ENCODE data around the gene DLX5.

DLX5 gene

GRCh38 chr7:97009753-97010732, 14.6 kb downstream of the DLX5 start:
- no peaks in the 10 kb centered on the region for H3K79me1 ChIP-seq (ENCODE audit: low read depth, low read length)
- H3K4me1 ChIP-seq (ENCODE audit: control insufficient read depth in 2 of 2, insufficient read depth in 1 of 2, low read depth in 1 of 2, low read length in 2 of 2), result peaks cover 0 to 7% of the 10 kb centered on the region in 2 donors
- H2BK120ac ChIP-seq (ENCODE audit: low read depth, low read length), result no peak overlapping the region
- H2BK15ac ChIP-seq (ENCODE audit: low read length), result no peak overlapping the region
- H3K36me3 ChIP-seq (replicated peaks in 1 of 2; ENCODE audit: control insufficient read depth in 2 of 2, insufficient read depth in 2 of 2, low read length in 2 of 2), result no peaks in the 10 kb centered on the region
- H2BK5ac ChIP-seq (ENCODE audit: low read length), result no peak overlapping the region
- H4K91ac ChIP-seq (ENCODE audit: low read depth, low read length, poor library complexity), result no peak overlapping the region
- H3K9ac ChIP-seq (ENCODE audit: low read depth, low read length, poor library complexity), result no peak overlapping the region
- DNase-seq (ENCODE audit: low spot score), result peak; percentile 14
- no peak overlapping the region for H2AK5ac ChIP-seq (ENCODE audit: low read depth, low read length)
- H3K9me3 ChIP-seq (replicated peaks in 1 of 2; ENCODE audit: control insufficient read depth in 2 of 2, insufficient read depth in 1 of 2, low read depth in 1 of 2, low read length in 2 of 2), result peaks cover 0 to 3% of the 10 kb centered on the region in 2 donors
- H3K23ac ChIP-seq (ENCODE audit: low read depth, low read length, poor library complexity), result no peak overlapping the region
- H3K4me2 ChIP-seq (ENCODE audit: insufficient read depth, low read length, poor library complexity, severe bottlenecking), result no peak overlapping the region
- no peak overlapping the region for H3K4ac ChIP-seq (ENCODE audit: low read length)
- H4K8ac ChIP-seq (ENCODE audit: low read depth, low read length), result no peak overlapping the region
- H3K4me3 ChIP-seq (ENCODE audit: low read length in 2 of 2), result no peak overlapping the region
- no peak overlapping the region for H3K14ac ChIP-seq (ENCODE audit: low read length)
- H3K27ac ChIP-seq (replicated peaks; ENCODE audit: low read length), result no peak overlapping the region
- H3K27me3 ChIP-seq (ENCODE audit: control insufficient read depth in 3 of 3, insufficient read depth in 3 of 3, low read depth in 1 of 3, low read length in 3 of 3), result peaks cover 23 to 92% (median 83%) of the 10 kb centered on the region in 3 experiments
- H3K18ac ChIP-seq (ENCODE audit: low read length), result no peak overlapping the region
- no peak overlapping the region for H2AFZ ChIP-seq (ENCODE audit: low read length)
- WGBS, 2 donors (ENCODE audit: extremely low coverage in 2 of 2, insufficient read length in 2 of 2, insufficient replicate concordance in 1 of 2), result no CpG with 5 or more reads among the region's 18 CpGs
- H2BK12ac ChIP-seq (ENCODE audit: low read length), result no peak overlapping the region

- Histone ChIP-seq H3K27ac (replicated peaks; ENCODE audit: low read length) (no peak overlapping the region), H3K18ac (ENCODE audit: low read length) (no peak overlapping the region), H3K4me1 (ENCODE audit: control insufficient read depth in 2 of 2, insufficient read depth in 1 of 2, low read depth in 1 of 2, low read length in 2 of 2) (peaks cover 0 to 8% of the 10 kb centered on the region in 2 donors), H4K91ac (ENCODE audit: low read depth, low read length, poor library complexity) (no peak overlapping the region), H2AK5ac (ENCODE audit: low read depth, low read length) (no peak overlapping the region), H3K27me3 (ENCODE audit: control insufficient read depth in 3 of 3, insufficient read depth in 3 of 3, low read depth in 1 of 3, low read length in 3 of 3) (peaks cover 27 to 92% (median 80%) of the 10 kb centered on the region in 3 experiments), H3K9me3 (replicated peaks in 1 of 2; ENCODE audit: control insufficient read depth in 2 of 2, insufficient read depth in 1 of 2, low read depth in 1 of 2, low read length in 2 of 2) (peaks cover 0 to 3% of the 10 kb centered on the region in 2 donors), H3K23ac (ENCODE audit: low read depth, low read length, poor library complexity) (no peak overlapping the region), H3K4me3 (ENCODE audit: low read length in 2 of 2) (no peak overlapping the region), H3K9ac (ENCODE audit: low read depth, low read length, poor library complexity) (no peak overlapping the region), H3K14ac (ENCODE audit: low read length) (no peak overlapping the region), H2BK5ac (ENCODE audit: low read length) (no peak overlapping the region), H3K36me3 (replicated peaks in 1 of 2; ENCODE audit: control insufficient read depth in 2 of 2, insufficient read depth in 2 of 2, low read length in 2 of 2) (no peaks in the 10 kb centered on the region), H3K4ac (ENCODE audit: low read length) (no peak overlapping the region), H3K79me1 (ENCODE audit: low read depth, low read length) (no peaks in the 10 kb centered on the region), H4K8ac (ENCODE audit: low read depth, low read length) (no peak overlapping the region), H2AFZ (ENCODE audit: low read length) (no peak overlapping the region), H2BK120ac (ENCODE audit: low read depth, low read length) (no peak overlapping the region), H3K4me2 (ENCODE audit: insufficient read depth, low read length, poor library complexity, severe bottlenecking) (no peak overlapping the region), H2BK15ac (ENCODE audit: low read length) (no peak overlapping the region), H2BK12ac (ENCODE audit: low read length) (no peak overlapping the region)
- no peak for DNase-seq (ENCODE audit: low spot score)
- WGBS, 2 donors (ENCODE audit: extremely low coverage in 2 of 2, insufficient read length in 2 of 2, insufficient replicate concordance in 1 of 2), result no CpG with 5 or more reads among the region's 3 CpGs
Observed at GRCh38 chr7:97008275-97008917, 16.2 kb downstream of the DLX5 start.

DNA sequence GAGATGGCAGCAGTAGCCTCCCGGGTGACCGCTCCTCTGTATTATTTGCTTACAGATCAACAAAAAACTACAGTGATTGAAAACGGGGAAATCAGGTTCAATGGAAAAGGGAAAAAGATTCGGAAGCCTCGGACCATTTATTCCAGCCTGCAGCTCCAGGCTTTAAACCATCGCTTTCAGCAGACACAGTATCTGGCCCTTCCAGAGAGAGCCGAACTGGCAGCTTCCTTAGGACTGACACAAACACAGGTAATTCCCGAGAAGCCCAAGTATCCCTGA, 17.1 kb downstream of the DLX5 start:
- no peak for DNase-seq (ENCODE audit: low spot score)
- H2AK5ac ChIP-seq (ENCODE audit: low read depth, low read length), result no peak overlapping the region
- H4K8ac ChIP-seq (ENCODE audit: low read depth, low read length), result no peak overlapping the region
- no peak overlapping the region for H3K9ac ChIP-seq (ENCODE audit: low read depth, low read length, poor library complexity)
- no peak overlapping the region for H2BK120ac ChIP-seq (ENCODE audit: low read depth, low read length)
- H2BK12ac ChIP-seq (ENCODE audit: low read length), result no peak overlapping the region
- no peak overlapping the region for H4K91ac ChIP-seq (ENCODE audit: low read depth, low read length, poor library complexity)
- no peaks in the 10 kb centered on the region for H3K79me1 ChIP-seq (ENCODE audit: low read depth, low read length)
- H3K27ac ChIP-seq (replicated peaks; ENCODE audit: low read length), result no peak overlapping the region
- H3K4ac ChIP-seq (ENCODE audit: low read length), result no peak overlapping the region
- no peak overlapping the region for H2BK5ac ChIP-seq (ENCODE audit: low read length)
- peaks cover 0 to 3% of the 10 kb centered on the region in 2 donors for H3K9me3 ChIP-seq (replicated peaks in 1 of 2; ENCODE audit: control insufficient read depth in 2 of 2, insufficient read depth in 1 of 2, low read depth in 1 of 2, low read length in 2 of 2)
- H3K4me3 ChIP-seq (ENCODE audit: low read length in 2 of 2), result no peak overlapping the region
- no peak overlapping the region for H3K23ac ChIP-seq (ENCODE audit: low read depth, low read length, poor library complexity)
- H3K14ac ChIP-seq (ENCODE audit: low read length), result peak overlapping the region; percentile 65
- peaks cover 33 to 92% (median 80%) of the 10 kb centered on the region in 3 experiments for H3K27me3 ChIP-seq (ENCODE audit: control insufficient read depth in 3 of 3, insufficient read depth in 3 of 3, low read depth in 1 of 3, low read length in 3 of 3)
- H2BK15ac ChIP-seq (ENCODE audit: low read length), result no peak overlapping the region
- no peak overlapping the region for H3K18ac ChIP-seq (ENCODE audit: low read length)
- peaks cover 0 to 8% of the 10 kb centered on the region in 2 donors for H3K4me1 ChIP-seq (ENCODE audit: control insufficient read depth in 2 of 2, insufficient read depth in 1 of 2, low read depth in 1 of 2, low read length in 2 of 2)
- no CpG with 5 or more reads among the region's 8 CpGs for WGBS, 2 donors (ENCODE audit: extremely low coverage in 2 of 2, insufficient read length in 2 of 2, insufficient replicate concordance in 1 of 2)
- no peak overlapping the region for H2AFZ ChIP-seq (ENCODE audit: low read length)
- H3K36me3 ChIP-seq (replicated peaks in 1 of 2; ENCODE audit: control insufficient read depth in 2 of 2, insufficient read depth in 2 of 2, low read length in 2 of 2), result no peaks in the 10 kb centered on the region
- no peak overlapping the region for H3K4me2 ChIP-seq (ENCODE audit: insufficient read depth, low read length, poor library complexity, severe bottlenecking)

Measured in neuronal stem cell (in vitro differentiated cells).